Measurements from ENCODE around the gene LPCAT4. TPM values are rescaled to one million over a fixed set of nuclear protein-coding genes. Genes with fewer than 3 reads are reported as not detected.
"Not testable (repeated sequence)": the region's sequence is repeated elsewhere in the genome, so short reads cannot be mapped to it uniquely, and the experiment has no call there.

Gene LPCAT4
- polyA plus RNA-seq (2013, experiment 1 of 2): 24.7 TPM
- 25.1 TPM for polyA plus RNA-seq (2013, experiment 2 of 2)

DNA sequence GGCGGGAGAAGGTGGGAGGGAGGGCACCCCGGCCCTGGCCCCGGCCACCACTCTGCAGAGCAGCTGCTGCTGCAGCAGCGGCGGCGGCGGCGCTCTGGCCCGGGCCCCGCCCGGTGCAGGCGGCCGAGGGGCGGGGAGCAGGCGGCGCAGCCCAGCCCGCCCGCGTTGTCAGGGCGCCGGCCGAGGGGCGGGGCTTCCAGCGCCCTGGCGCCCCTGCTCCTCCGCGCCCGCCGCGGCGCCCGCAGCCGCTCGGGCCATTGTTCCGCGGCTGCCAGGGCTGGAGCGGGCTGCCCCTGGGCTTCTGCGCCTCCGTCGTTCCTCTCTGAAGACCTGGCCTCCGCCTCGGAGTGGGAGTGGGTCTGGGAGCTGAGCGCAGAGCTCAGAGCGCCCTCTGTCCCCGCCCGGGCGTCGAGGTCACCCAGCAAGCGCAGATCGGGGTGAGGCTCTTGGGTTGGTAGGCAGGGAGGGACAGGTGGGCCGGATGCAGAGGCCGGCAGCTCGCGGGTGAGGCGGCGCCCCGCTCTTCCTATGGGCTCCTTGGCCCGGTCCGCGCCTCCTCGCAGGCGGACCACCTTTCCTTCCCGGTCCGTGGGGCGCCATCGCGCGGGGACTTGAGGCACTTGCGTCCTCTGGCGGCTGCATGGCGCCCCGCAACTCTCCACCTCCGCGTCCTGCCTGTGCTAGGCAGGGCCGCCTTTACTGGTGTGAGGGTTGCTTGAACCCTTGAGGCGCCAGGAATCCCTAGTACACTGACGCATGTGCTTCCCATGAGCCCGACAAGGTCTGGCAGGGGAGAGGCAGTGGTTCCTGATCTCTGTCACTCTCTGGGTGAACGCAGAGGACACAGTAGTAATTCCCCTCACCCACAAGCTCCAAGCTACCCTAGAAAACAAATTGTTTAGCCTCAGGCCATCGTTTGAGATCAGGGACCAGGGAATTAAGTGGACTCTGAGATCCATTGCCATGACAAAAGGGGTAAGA is at the start of gene LPCAT4:
LPCAT4 (minus strand) TSS at position 96 of the 981 bp plus-strand sequence. CDS start 96 bp downstream, outside the sequence.
- Histone ChIP-seq H2BK5ac (ENCODE audit: low read length) (peak within 1 kb of the TSS; percentile 35), H3K18ac (ENCODE audit: low read length) (peak within 1 kb of the TSS; percentile 70), H3K4ac (ENCODE audit: low read depth, low read length) (peak within 1 kb of the TSS; percentile 74), H3K56ac (ENCODE audit: low read length) (peak within 1 kb of the TSS; percentile 97), H3K9ac (ENCODE audit: low read length) (peak within 1 kb of the TSS; percentile 94), H3K36me3 (ENCODE audit: control insufficient read depth, insufficient read depth, low read length) (no peaks in the 10 kb centered on the region), H3K79me2 (ENCODE audit: control insufficient read depth, insufficient read depth, low read length) (peaks cover 15% of the 10 kb centered on the region), H3K4me3 (ENCODE audit: low read length) (peak within 1 kb of the TSS; percentile 74), H4K5ac (ENCODE audit: low read length) (no peak within 1 kb of the TSS), H2BK15ac (replicated peaks; ENCODE audit: low read depth) (no peak within 1 kb of the TSS), H2BK120ac (ENCODE audit: low read depth, low read length) (no peak within 1 kb of the TSS), H3K27ac (ENCODE audit: low read depth, low read length) (peak within 1 kb of the TSS; percentile 97), H3K23ac (ENCODE audit: low read length) (peak within 1 kb of the TSS; percentile 7), H3K4me2 (ENCODE audit: low read length) (peak within 1 kb of the TSS; percentile 82), H2AK5ac (ENCODE audit: low read length) (no peak within 1 kb of the TSS), H4K8ac (ENCODE audit: low read depth, low read length) (no peak within 1 kb of the TSS), H3K79me1 (ENCODE audit: low read length) (peaks cover 21% of the 10 kb centered on the region), H3K27me3 (ENCODE audit: insufficient read depth, low read length, poor library complexity) (no peaks in the 10 kb centered on the region), H3K4me1 (ENCODE audit: control insufficient read depth, low read depth, low read length) (peaks cover 7% of the 10 kb centered on the region)
- WGBS (ENCODE audit: extremely low coverage, insufficient coverage, low lambda C conversion rate): no CpG with 5 or more reads among the region's 80 CpGs
- DNase-seq: peak; percentile 91

- H3K27me3 ChIP-seq (ENCODE audit: insufficient read depth, low read length, poor library complexity); H3K36me3 ChIP-seq (ENCODE audit: control insufficient read depth, insufficient read depth, low read length); H3K56ac ChIP-seq (ENCODE audit: low read length); H3K79me1 ChIP-seq (ENCODE audit: low read length); H2BK5ac ChIP-seq (ENCODE audit: low read length); H2BK120ac ChIP-seq (ENCODE audit: low read depth, low read length); H3K4me1 ChIP-seq (ENCODE audit: control insufficient read depth, low read depth, low read length); H2AK5ac ChIP-seq (ENCODE audit: low read length); H4K5ac ChIP-seq (ENCODE audit: low read length); H3K4me3 ChIP-seq (ENCODE audit: low read length); H3K27ac ChIP-seq (ENCODE audit: low read depth, low read length); H2BK15ac ChIP-seq (replicated peaks; ENCODE audit: low read depth); H4K8ac ChIP-seq (ENCODE audit: low read depth, low read length); H3K9ac ChIP-seq (ENCODE audit: low read length); H3K4ac ChIP-seq (ENCODE audit: low read depth, low read length); H3K18ac ChIP-seq (ENCODE audit: low read length); DNase-seq; H3K79me2 ChIP-seq (ENCODE audit: control insufficient read depth, insufficient read depth, low read length); H3K23ac ChIP-seq (ENCODE audit: low read length); H3K4me2 ChIP-seq (ENCODE audit: low read length): not testable (repeated sequence)
- WGBS (ENCODE audit: extremely low coverage, insufficient coverage, low lambda C conversion rate): no CpG with 5 or more reads among the region's 19 CpGs
Observed at GRCh38 chr15:34409511-34409910, 42.5 kb upstream of the LPCAT4 start.

- H3K36me3 ChIP-seq (ENCODE audit: control insufficient read depth, insufficient read depth, low read length); H2BK5ac ChIP-seq (ENCODE audit: low read length); H2BK15ac ChIP-seq (replicated peaks; ENCODE audit: low read depth); H4K5ac ChIP-seq (ENCODE audit: low read length); H2AK5ac ChIP-seq (ENCODE audit: low read length); H4K8ac ChIP-seq (ENCODE audit: low read depth, low read length); H3K4me1 ChIP-seq (ENCODE audit: control insufficient read depth, low read depth, low read length); DNase-seq; H3K23ac ChIP-seq (ENCODE audit: low read length); H3K4me3 ChIP-seq (ENCODE audit: low read length); H3K4me2 ChIP-seq (ENCODE audit: low read length); H3K79me1 ChIP-seq (ENCODE audit: low read length); H3K9ac ChIP-seq (ENCODE audit: low read length); H3K27ac ChIP-seq (ENCODE audit: low read depth, low read length); H3K79me2 ChIP-seq (ENCODE audit: control insufficient read depth, insufficient read depth, low read length); H3K18ac ChIP-seq (ENCODE audit: low read length); H3K27me3 ChIP-seq (ENCODE audit: insufficient read depth, low read length, poor library complexity); H3K56ac ChIP-seq (ENCODE audit: low read length); H2BK120ac ChIP-seq (ENCODE audit: low read depth, low read length); H3K4ac ChIP-seq (ENCODE audit: low read depth, low read length): not testable (repeated sequence)
- no CpG with 5 or more reads among the region's 10 CpGs for WGBS (ENCODE audit: extremely low coverage, insufficient coverage, low lambda C conversion rate)
Observed at GRCh38 chr15:34408973-34409372, 42.0 kb upstream of the LPCAT4 start.

DNA sequence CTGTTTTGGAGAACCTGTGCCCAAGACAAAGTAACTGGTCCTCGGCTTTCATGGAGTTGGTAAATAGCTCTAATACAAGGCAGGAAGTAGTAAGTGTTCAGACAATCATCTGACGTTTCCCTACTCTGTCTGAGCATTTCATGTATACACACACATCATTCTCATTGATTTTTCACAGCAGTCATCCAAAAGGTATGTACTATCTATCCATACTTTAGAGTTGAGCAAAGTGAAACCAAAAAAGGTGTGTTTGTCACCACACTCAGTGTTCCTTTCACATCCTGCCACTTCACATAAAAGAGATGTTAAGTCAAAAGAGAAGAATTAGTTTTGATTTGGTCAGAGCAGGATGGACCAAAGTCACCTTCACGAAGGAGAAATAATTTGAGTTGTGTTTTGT is 36.9 kb upstream of the LPCAT4 start:
- not testable (repeated sequence) for H3K79me1 ChIP-seq (ENCODE audit: low read length); H3K9ac ChIP-seq (ENCODE audit: low read length); H3K27me3 ChIP-seq (ENCODE audit: insufficient read depth, low read length, poor library complexity); H2BK5ac ChIP-seq (ENCODE audit: low read length); H3K36me3 ChIP-seq (ENCODE audit: control insufficient read depth, insufficient read depth, low read length); H3K56ac ChIP-seq (ENCODE audit: low read length); H3K4me1 ChIP-seq (ENCODE audit: control insufficient read depth, low read depth, low read length); H4K8ac ChIP-seq (ENCODE audit: low read depth, low read length); H2AK5ac ChIP-seq (ENCODE audit: low read length); H2BK15ac ChIP-seq (replicated peaks; ENCODE audit: low read depth); H3K27ac ChIP-seq (ENCODE audit: low read depth, low read length); H2BK120ac ChIP-seq (ENCODE audit: low read depth, low read length); H3K23ac ChIP-seq (ENCODE audit: low read length); H3K18ac ChIP-seq (ENCODE audit: low read length); DNase-seq; H4K5ac ChIP-seq (ENCODE audit: low read length); H3K79me2 ChIP-seq (ENCODE audit: control insufficient read depth, insufficient read depth, low read length); H3K4me3 ChIP-seq (ENCODE audit: low read length); H3K4ac ChIP-seq (ENCODE audit: low read depth, low read length); H3K4me2 ChIP-seq (ENCODE audit: low read length)
- WGBS (ENCODE audit: extremely low coverage, insufficient coverage, low lambda C conversion rate): no CpG with 5 or more reads among the region's 3 CpGs

DNA sequence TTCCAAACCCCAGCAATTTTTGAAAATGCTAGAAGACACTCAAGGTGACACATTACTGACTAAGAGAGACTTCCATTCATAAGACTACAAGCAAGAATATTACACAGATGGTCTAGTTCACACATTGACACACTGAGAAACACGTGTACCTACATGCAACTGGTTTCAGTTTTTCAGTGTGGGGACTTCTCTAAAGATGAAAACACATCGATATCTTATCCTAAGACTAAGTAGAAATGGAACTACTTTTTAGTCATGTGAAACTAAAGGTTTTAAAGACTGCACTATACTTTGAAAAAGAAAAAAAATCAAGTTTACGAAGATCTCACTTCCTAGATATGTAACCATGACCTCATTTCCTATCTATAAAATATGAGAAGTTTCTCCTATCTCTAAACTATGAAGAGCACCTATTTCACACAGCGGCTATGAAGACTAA is 36.2 kb upstream of the LPCAT4 start:
- not testable (repeated sequence) for H2BK15ac ChIP-seq (replicated peaks; ENCODE audit: low read depth); H3K27me3 ChIP-seq (ENCODE audit: insufficient read depth, low read length, poor library complexity); H3K79me2 ChIP-seq (ENCODE audit: control insufficient read depth, insufficient read depth, low read length); H2BK5ac ChIP-seq (ENCODE audit: low read length); H4K5ac ChIP-seq (ENCODE audit: low read length); H3K23ac ChIP-seq (ENCODE audit: low read length); H3K18ac ChIP-seq (ENCODE audit: low read length); H3K56ac ChIP-seq (ENCODE audit: low read length); H3K4ac ChIP-seq (ENCODE audit: low read depth, low read length); H2BK120ac ChIP-seq (ENCODE audit: low read depth, low read length); H3K36me3 ChIP-seq (ENCODE audit: control insufficient read depth, insufficient read depth, low read length); H3K4me2 ChIP-seq (ENCODE audit: low read length); H4K8ac ChIP-seq (ENCODE audit: low read depth, low read length); H3K4me1 ChIP-seq (ENCODE audit: control insufficient read depth, low read depth, low read length); DNase-seq; H3K9ac ChIP-seq (ENCODE audit: low read length); H3K27ac ChIP-seq (ENCODE audit: low read depth, low read length); H3K4me3 ChIP-seq (ENCODE audit: low read length); H2AK5ac ChIP-seq (ENCODE audit: low read length); H3K79me1 ChIP-seq (ENCODE audit: low read length)
- WGBS (ENCODE audit: extremely low coverage, insufficient coverage, low lambda C conversion rate): no CpG with 5 or more reads among the region's 4 CpGs

All from mesendoderm (in vitro differentiated cells).